Measurements from ENCODE around the gene LRRC25. TPM values are rescaled to one million over a fixed set of nuclear protein-coding genes. Genes with fewer than 3 reads are reported as not detected.
"Not testable (repeated sequence)": the region's sequence is repeated elsewhere in the genome, so short reads cannot be mapped to it uniquely, and the experiment has no call there.

LRRC25 gene
- total RNA-seq, 1 donor from 2014 or later = 0.47 TPM

DNA sequence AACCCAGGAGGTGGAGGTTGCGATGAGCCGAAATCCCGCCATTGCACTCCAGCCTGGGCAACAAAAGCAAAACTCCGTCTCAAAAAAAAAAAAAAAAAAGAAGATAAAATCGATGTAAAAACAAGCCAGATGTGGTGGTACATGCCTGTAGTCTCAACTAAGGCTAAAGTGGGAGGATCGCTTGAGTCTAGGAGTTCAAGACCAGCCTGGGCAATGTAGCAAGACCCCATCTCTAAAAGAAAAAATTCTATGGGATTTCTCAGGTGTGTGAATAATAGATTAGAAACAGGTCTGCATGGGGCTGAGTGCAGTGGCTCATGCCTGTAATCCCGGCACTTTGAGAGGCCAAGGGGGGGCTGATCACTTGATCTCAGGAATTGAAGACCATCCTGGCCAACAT lies 45.9 kb downstream of the LRRC25 start:
- intact Hi-C loops (cut with micrococcal nuclease) = loop anchor here (5.0 kb wide), 1 partner anchor 36 kb away; the partner anchor contains the start of gene GDF15
- TF ChIP-seq, protein P1, sequence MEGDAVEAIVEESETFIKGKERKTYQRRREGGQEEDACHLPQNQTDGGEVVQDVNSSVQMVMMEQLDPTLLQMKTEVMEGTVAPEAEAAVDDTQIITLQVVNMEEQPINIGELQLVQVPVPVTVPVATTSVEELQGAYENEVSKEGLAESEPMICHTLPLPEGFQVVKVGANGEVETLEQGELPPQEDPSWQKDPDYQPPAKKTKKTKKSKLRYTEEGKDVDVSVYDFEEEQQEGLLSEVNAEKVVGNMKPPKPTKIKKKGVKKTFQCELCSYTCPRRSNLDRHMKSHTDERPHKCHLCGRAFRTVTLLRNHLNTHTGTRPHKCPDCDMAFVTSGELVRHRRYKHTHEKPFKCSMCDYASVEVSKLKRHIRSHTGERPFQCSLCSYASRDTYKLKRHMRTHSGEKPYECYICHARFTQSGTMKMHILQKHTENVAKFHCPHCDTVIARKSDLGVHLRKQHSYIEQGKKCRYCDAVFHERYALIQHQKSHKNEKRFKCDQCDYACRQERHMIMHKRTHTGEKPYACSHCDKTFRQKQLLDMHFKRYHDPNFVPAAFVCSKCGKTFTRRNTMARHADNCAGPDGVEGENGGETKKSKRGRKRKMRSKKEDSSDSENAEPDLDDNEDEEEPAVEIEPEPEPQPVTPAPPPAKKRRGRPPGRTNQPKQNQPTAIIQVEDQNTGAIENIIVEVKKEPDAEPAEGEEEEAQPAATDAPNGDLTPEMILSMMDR (IDR thresholded peaks at IDR 0.05) = no peak
- Mint-ChIP-seq H3K4me3 (no peak overlapping the region), H3K36me3 (ENCODE audit: low read depth) (peaks cover 27% of the 10 kb centered on the region), H3K9me3 (no peaks in the 10 kb centered on the region), H3K27ac (no peak overlapping the region), H3K27me3 (no peaks in the 10 kb centered on the region), H3K4me1 (no peaks in the 10 kb centered on the region)
- POLR2A ChIA-PET = interaction anchor here (0.7 kb wide), 2 partner anchors 35 to 69 kb away, joined by 5 to 6 read pairs; no protein-coding TSS in a partner anchor
- ATAC-seq (ENCODE audit: low read depth) (no peak), DNase-seq (no peak)
- CTCF ChIA-PET = interaction anchor here (3.5 kb wide), 1 partner anchor 60 kb away, joined by 36 read pairs; no protein-coding TSS in a partner anchor

DNA sequence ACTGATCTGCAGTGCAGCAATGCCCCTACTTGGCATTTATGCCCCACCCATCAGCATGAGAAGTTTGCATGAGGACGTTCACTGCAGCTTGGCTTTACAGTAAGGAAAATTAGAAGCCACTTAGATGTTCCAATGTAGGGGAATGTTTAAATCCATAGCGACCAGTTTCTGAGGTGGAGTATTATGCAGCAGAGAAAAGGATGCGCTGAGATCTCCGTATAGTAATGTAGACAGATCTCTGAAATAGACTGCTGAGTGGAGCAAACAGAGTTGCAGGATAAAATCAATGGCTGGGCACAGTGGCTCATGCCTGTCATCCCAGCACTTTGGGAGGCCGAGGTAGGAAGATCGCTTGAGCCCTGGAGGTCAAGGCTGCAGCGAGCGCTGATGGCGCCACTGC lies 46.9 kb downstream of the LRRC25 start:
- DNase-seq (no peak), ATAC-seq (ENCODE audit: low read depth) (no peak)
- peaks cover 26% of the 10 kb centered on the region for H3K36me3 Mint-ChIP-seq (ENCODE audit: low read depth)
- ChIA-PET POLR2A (interaction anchor here (0.6 to 1.1 kb wide), 2 partner anchors 58 to 71 kb away, joined by 4 read pairs; no protein-coding TSS in a partner anchor), CTCF (interaction anchor here (1.9 to 3.5 kb wide), 5 partner anchors 38 to 72 kb away, joined by 5 to 36 read pairs (median 9); no protein-coding TSS in a partner anchor)
- H3K9me3 Mint-ChIP-seq = no peaks in the 10 kb centered on the region
- TF ChIP-seq, protein P1 (IDR thresholded peaks at IDR 0.05) = no peak
- no peaks in the 10 kb centered on the region for H3K27me3 Mint-ChIP-seq
- no peak overlapping the region for H3K4me3 Mint-ChIP-seq
- no peak overlapping the region for H3K27ac Mint-ChIP-seq
- no peaks in the 10 kb centered on the region for H3K4me1 Mint-ChIP-seq
- intact Hi-C loops (cut with micrococcal nuclease) = loop anchor here (5.0 kb wide), 1 partner anchor 37 kb away; the partner anchor contains the start of gene GDF15

DNA sequence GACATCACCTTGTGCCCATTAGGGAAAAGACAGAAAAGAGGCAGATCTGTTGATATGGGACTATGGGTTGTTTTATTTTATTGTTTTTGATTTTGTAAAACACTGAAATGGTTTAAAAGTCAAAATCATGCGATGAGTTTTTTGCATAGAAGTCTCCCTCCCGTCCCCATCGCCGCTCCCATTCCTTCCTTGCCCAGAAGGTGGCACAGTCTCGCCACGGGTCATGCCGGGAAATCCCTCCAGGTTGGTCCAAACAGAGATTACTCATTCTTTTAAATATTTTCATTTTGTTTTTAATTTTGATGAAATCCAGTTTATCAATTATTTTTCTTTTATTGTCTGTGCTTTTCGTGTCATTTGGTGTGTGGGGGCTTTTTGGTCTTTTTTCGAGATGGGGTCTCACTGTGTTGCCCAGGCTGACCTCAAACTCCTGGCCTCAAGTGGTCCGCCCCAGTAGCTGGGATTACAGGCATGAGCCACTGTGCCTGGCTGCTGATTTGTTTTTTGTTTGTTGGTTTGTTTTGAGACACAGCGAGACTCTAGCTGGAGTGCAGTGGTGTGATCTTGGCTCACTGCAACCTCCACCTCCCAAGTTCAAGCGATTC lies 47.8 kb downstream of the LRRC25 start:
- Mint-ChIP-seq H3K9me3 (no peaks in the 10 kb centered on the region), H3K4me3 (no peak overlapping the region), H3K4me1 (no peaks in the 10 kb centered on the region), H3K27me3 (no peaks in the 10 kb centered on the region), H3K36me3 (ENCODE audit: low read depth) (peaks cover 25% of the 10 kb centered on the region), H3K27ac (no peak overlapping the region)
- peak; percentile 52 for ATAC-seq (ENCODE audit: low read depth)
- POLR2A ChIA-PET = interaction anchor here (1.1 kb wide), 1 partner anchor 70 kb away, joined by 4 read pairs; no protein-coding TSS in a partner anchor
- intact Hi-C loops (cut with micrococcal nuclease) = loop anchor here (1.0 to 5.0 kb wide), 3 partner anchors 8 to 61 kb away; partner anchors contain the start of gene GDF15
- TF ChIP-seq, protein P1 (IDR thresholded peaks at IDR 0.05) = no peak
- peak; percentile 28 for DNase-seq
- CTCF ChIA-PET = interaction anchor here (1.5 to 3.5 kb wide), 6 partner anchors 11 to 71 kb away, joined by 5 to 36 read pairs (median 8); no protein-coding TSS in a partner anchor

DNA sequence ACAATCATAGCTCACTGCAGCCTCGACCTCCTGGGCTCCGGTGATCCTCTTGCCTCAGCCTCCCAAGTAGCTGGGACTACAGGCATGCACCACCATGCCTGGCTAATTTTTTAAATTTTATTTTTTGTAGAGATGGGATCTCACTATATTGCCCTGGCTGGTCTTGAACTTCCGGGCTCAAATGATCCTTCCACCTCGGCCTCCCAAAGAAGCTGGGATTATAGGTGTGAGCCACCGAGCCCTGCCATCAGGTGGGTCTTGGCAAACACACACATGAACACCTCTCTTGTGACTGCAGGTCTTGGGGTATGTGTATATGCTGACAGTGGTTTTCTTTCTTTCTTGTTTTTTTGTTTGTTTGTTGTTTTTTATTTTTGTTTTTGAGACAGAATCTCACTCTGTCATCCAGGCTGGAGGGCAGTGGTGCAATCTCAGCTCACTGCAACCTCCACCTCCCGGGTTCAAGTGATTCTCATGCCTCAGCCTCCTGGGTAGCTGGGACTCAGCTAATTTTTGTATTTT lies 48.5 kb downstream of the LRRC25 start:
- H3K9me3 Mint-ChIP-seq; POLR2A ChIA-PET; H3K4me1 Mint-ChIP-seq; H3K4me3 Mint-ChIP-seq; H3K27me3 Mint-ChIP-seq; H3K27ac Mint-ChIP-seq; DNase-seq; ATAC-seq (ENCODE audit: low read depth): not testable (repeated sequence)
- CTCF ChIA-PET = interaction anchor here (1.5 to 3.5 kb wide), 6 partner anchors 10 to 70 kb away, joined by 5 to 36 read pairs (median 8); no protein-coding TSS in a partner anchor
- intact Hi-C loops (cut with micrococcal nuclease) = loop anchor here (1.0 kb wide), 2 partner anchors 8 to 61 kb away; no protein-coding TSS in a partner anchor
- peaks cover 32% of the 10 kb centered on the region for H3K36me3 Mint-ChIP-seq (ENCODE audit: low read depth)

DNA sequence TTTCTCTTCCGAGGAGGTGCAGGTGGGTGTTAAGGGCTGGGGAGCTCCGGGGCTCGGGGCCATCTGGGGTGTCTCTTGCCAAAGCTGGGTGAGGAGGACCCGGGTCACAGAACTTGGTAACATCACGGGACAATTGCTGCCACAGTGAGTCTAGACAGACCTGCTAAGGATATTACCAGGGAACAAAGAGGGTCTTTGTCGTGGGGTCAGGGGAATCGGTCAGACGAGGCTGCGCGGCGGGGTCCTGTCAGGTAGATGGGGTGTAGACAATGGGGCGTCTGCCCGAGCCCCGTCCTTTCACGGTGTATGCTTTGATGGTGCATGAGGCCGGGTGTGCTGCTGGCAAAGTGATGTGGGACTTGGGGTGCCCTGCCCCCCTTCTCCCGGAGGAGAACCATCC lies 49.3 kb downstream of the LRRC25 start:
- POLR2A ChIA-PET = interaction anchor here (0.6 kb wide), 1 partner anchor 943 kb away, joined by 3 read pairs; the partner anchor contains the start of gene BST2
- DNase-seq (no peak), ATAC-seq (ENCODE audit: low read depth) (no peak)
- CTCF ChIA-PET = interaction anchor here (2.0 to 3.5 kb wide), 3 partner anchors 63 to 69 kb away, joined by 7 to 36 read pairs (median 16); no protein-coding TSS in a partner anchor
- Mint-ChIP-seq H3K4me3 (no peak overlapping the region), H3K27me3 (no peaks in the 10 kb centered on the region), H3K4me1 (no peaks in the 10 kb centered on the region), H3K9me3 (no peaks in the 10 kb centered on the region), H3K36me3 (ENCODE audit: low read depth) (peaks cover 33% of the 10 kb centered on the region), H3K27ac (no peak overlapping the region)
- intact Hi-C loops (cut with micrococcal nuclease) = no loop called here
- TF ChIP-seq, protein P1 (IDR thresholded peaks at IDR 0.05) = no peak
